ENCODE results near the gene HOXA4.

Gene HOXA4

DNA sequence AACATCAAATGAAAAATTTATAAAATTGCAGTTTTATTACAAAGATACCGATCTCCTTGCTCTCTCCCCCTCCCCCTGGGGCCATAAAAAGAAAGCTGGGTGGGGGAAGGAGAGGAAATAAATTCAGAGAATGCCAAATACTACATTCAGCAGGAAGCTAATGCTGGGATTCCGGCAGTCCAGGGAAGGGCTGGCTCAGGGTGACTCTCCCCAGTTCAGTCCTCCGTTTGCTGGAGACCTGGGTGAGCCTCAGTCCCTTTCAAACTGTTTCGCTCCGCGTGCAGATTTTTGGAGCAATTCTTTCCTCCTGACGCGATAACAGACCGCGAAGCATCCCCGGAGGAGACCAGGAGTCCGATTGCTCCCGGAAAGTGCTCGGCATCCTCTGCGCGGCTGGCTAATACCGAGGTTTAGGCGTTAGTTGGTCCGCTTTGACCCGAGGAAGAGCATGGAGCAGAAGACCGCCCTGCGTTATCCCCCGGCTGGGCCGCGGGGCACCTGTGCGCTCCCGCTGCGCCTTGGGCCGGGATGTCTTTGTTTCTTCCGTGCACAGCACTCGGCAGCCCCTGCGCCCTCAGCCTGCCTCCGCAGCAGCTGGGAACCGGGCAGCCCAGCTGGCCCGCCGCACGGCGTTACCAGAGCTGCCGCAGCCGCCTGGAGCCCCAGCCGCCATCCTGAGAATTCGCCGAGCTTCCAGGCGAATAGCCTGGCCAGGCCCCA lies 24.2 kb downstream of the HOXA4 start:
- Mint-ChIP-seq H3K4me1 (peaks cover 91% of the 10 kb centered on the region), H3K4me3 (peak overlapping the region; percentile 99), H3K27ac (peak overlapping the region; percentile 100), H3K36me3 (ENCODE audit: low read depth) (peaks cover 35% of the 10 kb centered on the region), H3K27me3 (ENCODE audit: low read depth, poor library complexity) (no peaks in the 10 kb centered on the region), H3K9me3 (no peaks in the 10 kb centered on the region)
- no peak for DNase-seq
- TF ChIP-seq, protein P1, sequence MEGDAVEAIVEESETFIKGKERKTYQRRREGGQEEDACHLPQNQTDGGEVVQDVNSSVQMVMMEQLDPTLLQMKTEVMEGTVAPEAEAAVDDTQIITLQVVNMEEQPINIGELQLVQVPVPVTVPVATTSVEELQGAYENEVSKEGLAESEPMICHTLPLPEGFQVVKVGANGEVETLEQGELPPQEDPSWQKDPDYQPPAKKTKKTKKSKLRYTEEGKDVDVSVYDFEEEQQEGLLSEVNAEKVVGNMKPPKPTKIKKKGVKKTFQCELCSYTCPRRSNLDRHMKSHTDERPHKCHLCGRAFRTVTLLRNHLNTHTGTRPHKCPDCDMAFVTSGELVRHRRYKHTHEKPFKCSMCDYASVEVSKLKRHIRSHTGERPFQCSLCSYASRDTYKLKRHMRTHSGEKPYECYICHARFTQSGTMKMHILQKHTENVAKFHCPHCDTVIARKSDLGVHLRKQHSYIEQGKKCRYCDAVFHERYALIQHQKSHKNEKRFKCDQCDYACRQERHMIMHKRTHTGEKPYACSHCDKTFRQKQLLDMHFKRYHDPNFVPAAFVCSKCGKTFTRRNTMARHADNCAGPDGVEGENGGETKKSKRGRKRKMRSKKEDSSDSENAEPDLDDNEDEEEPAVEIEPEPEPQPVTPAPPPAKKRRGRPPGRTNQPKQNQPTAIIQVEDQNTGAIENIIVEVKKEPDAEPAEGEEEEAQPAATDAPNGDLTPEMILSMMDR (IDR thresholded peaks at IDR 0.05): no peak

- H3K4me3 Mint-ChIP-seq: peak overlapping the region; percentile 99
- H3K4me1 Mint-ChIP-seq: peaks cover 91% of the 10 kb centered on the region
These were observed 25.1 kb downstream of the HOXA4 start for GRCh38 chr7:27105301-27106031.

GRCh38 chr7:27104341-27105058 lies 26.1 kb downstream of the HOXA4 start:
- Mint-ChIP-seq H3K9me3 (no peaks in the 10 kb centered on the region), H3K27ac (peak overlapping the region; percentile 100), H3K4me3 (peak overlapping the region; percentile 99), H3K27me3 (ENCODE audit: low read depth, poor library complexity) (no peaks in the 10 kb centered on the region), H3K4me1 (peaks cover 91% of the 10 kb centered on the region), H3K36me3 (ENCODE audit: low read depth) (peaks cover 49% of the 10 kb centered on the region)
- TF ChIP-seq, protein P1 (IDR thresholded peaks at IDR 0.05): no peak
- no peak for DNase-seq

More at GRCh38 chr7:27105301-27106031, 25.1 kb downstream of the HOXA4 start:
- H3K9me3 Mint-ChIP-seq: no peaks in the 10 kb centered on the region
- peaks cover 43% of the 10 kb centered on the region for H3K36me3 Mint-ChIP-seq (ENCODE audit: low read depth)
- DNase-seq: no peak
- H3K27ac Mint-ChIP-seq: peak overlapping the region; percentile 100
- no peaks in the 10 kb centered on the region for H3K27me3 Mint-ChIP-seq (ENCODE audit: low read depth, poor library complexity)
- TF ChIP-seq, protein P1 (IDR thresholded peaks at IDR 0.05): no peak

DNA sequence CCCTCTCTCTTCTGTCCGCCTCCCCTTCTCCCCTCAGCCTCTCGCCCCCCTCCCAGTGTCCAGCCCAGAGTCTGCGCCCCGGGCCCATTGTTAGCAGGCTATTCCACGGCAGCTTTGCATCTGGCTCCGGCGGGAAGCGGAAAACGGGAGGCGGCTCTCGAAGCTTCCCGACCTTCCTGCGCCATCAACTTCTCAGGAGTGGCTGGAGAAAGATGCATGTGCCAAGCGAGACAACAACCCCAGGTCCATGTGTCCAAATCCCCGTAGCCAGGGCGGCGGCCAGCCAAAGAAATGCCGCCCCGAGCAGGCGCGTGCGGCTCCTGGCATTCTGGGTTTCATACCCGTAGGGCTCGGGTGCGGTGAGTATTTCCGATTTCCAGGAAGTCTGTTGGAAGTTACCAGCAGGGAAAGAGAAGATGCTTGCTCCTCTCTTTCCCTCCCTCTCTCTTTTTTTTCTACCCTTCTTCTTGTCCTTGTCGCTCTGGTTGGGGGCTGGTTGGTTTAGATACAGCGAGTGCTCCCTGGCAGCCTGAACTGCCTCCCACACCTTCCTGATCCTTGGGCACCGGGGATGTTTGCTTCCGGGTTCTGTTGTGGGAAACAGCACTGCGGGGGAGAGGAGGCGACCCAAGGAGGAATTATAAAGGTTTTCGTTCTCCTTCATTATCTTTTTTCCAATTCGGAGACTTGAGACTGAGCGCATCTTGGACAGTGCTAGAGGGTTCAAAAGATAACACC lies 26.9 kb downstream of the HOXA4 start:
- Mint-ChIP-seq H3K27me3 (ENCODE audit: low read depth, poor library complexity) (no peaks in the 10 kb centered on the region), H3K27ac (peak overlapping the region; percentile 100), H3K4me1 (peaks cover 89% of the 10 kb centered on the region), H3K4me3 (peak overlapping the region; percentile 99), H3K9me3 (no peaks in the 10 kb centered on the region), H3K36me3 (ENCODE audit: low read depth) (peaks cover 56% of the 10 kb centered on the region)
- peak; percentile 65 for DNase-seq
- TF ChIP-seq, protein P1 (IDR thresholded peaks at IDR 0.05): no peak

GRCh38 chr7:27102581-27103442 lies 27.7 kb downstream of the HOXA4 start, which contains the start of gene HOXA2:
Gene HOXA2, minus strand, starts transcription at chr7:27102683. Its CDS starts 183 bp downstream, at chr7:27102500.
- H3K27ac Mint-ChIP-seq: peak within 1 kb of the TSS; percentile 100
- DNase-seq: peak; percentile 77
- H3K36me3 Mint-ChIP-seq (ENCODE audit: low read depth): peaks cover 60% of the 10 kb centered on the region
- peak within 1 kb of the TSS; percentile 99 for H3K4me3 Mint-ChIP-seq
- no peaks in the 10 kb centered on the region for H3K27me3 Mint-ChIP-seq (ENCODE audit: low read depth, poor library complexity)
- no peaks in the 10 kb centered on the region for H3K9me3 Mint-ChIP-seq
- TF ChIP-seq, protein P1 (IDR thresholded peaks at IDR 0.05): no peak
- H3K4me1 Mint-ChIP-seq: peaks cover 83% of the 10 kb centered on the region
